Gastrocnemius medialis (tissue), 4 donors: ENCODE results near the gene RPS23. TPM values are rescaled to one million over a fixed set of nuclear protein-coding genes. Genes with fewer than 3 reads are reported as not detected.
A peak's percentile ranks its signal among the peaks of the same experiment; 100 is the strongest.

Experiments
- ATAC-seq, 2 donors: fragments of 150-250 bp; one replicate each; pipeline ENCODE4 v1.9.1; 2016
- DNase-seq, 2 donors: peaks; one replicate each; pipeline ENCODE4 v3.0.0-alpha.2; 2019
- H3K27ac ChIP-seq, 4 donors: fragments of 200-600 bp; sonication (generic); 1 replicate in 1 of 4; 2 replicates in 3 of 4; pipeline ENCODE4 v1.5.1; 2016 to 2018; ENCODE audit warnings: mild to moderate bottlenecking in 2 of 4, moderate library complexity in 1 of 4
- H3K27me3 ChIP-seq, 3 donors: fragments of 200-600 bp; sonication (generic) in 2 of 3; 1 replicate in 1 of 3; 2 replicates in 2 of 3; pipeline versions ENCODE4 v1.5.1 to v1.6.0; 2016 to 2019; ENCODE audit warnings: mild to moderate bottlenecking in 1 of 3, moderate library complexity in 1 of 3
- H3K36me3 ChIP-seq, 2 donors: fragments of 200-600 bp; sonication (generic) in 1 of 2; one replicate each; pipeline ENCODE4 v1.5.1; 2017 to 2018
- H3K4me1 ChIP-seq, 2 donors: fragments of 200-600 bp; sonication (generic) in 1 of 2; one replicate each; pipeline ENCODE4 v1.5.1; 2016 to 2017; ENCODE audit warnings: mild to moderate bottlenecking in 2 of 2
- H3K4me3 ChIP-seq, 4 donors: fragments of 200-600 bp; sonication (generic) in 3 of 4; 1 replicate in 1 of 4; 2 replicates in 3 of 4; pipeline ENCODE4 v1.5.1; 2016 to 2019; ENCODE audit warnings: mild to moderate bottlenecking in 2 of 4
- H3K9me3 ChIP-seq, 3 donors: fragments of 200-600 bp; sonication (generic) in 2 of 3; 1 replicate in 1 of 3; 2 replicates in 2 of 3; pipeline ENCODE4 v1.5.1; 2016 to 2019
- CTCF ChIP-seq, 5 experiments: fragments of 450-650 bp in 3 of 5; fragments of 200-600 bp in 2 of 5; sonication (generic) in 2 of 5; IDR thresholded peaks in 4 of 5; conservative IDR thresholded peaks in 1 of 5; 1 replicate in 4 of 5; 2 replicates in 1 of 5; pipeline ENCODE4 v1.5.1; 2016 to 2019; ENCODE audit warnings: antibody characterized with exemption in 5 of 5, mild to moderate bottlenecking in 3 of 5, moderate library complexity in 3 of 5
- POLR2A ChIP-seq, 2 donors: fragments of 450-650 bp; IDR thresholded peaks; one replicate each; pipeline ENCODE4 v1.6.1; 2017; ENCODE audit warnings: antibody characterized with exemption in 2 of 2, mild to moderate bottlenecking in 2 of 2, moderate library complexity in 2 of 2
- in situ Hi-C, 4 donors: fragments of 200-750 bp; cut with MboI; loops; one replicate each; pipeline versions ENCODE4 v1.15.0 to v1.8.0; 2017; ENCODE audit warnings: low sequenced_read_pairs in 4 of 4
- intact Hi-C: fragments of 100-400 bp; cut with DNase I; formaldehyde crosslinking; loops from one replicate; pipeline ENCODE4 v1.15.1; 2023; ENCODE audit warnings: low total_unique reads
- total RNA-seq, 4 donors: library from RNA; depleted of rRNA; stranded (reverse); fragments of >200 nt; gene quantifications; one replicate each; pipeline versions ENCODE4 v1.1.0 to v1.2.3, GENCODE V29; 2016

Gene RPS23
- total RNA-seq, 4 donors from 2014 or later, result 3,129 to 4,184 (median 3,721) TPM

- no peak for ATAC-seq
- no peaks in the 10 kb centered on the region for H3K27me3 ChIP-seq
- H3K4me3 ChIP-seq, result no peak overlapping the region
- in situ Hi-C loops, result no loop called here
- no peaks in the 10 kb centered on the region for H3K9me3 ChIP-seq
- peaks cover 0 to 3% of the 10 kb centered on the region in 2 donors for H3K4me1 ChIP-seq
- H3K36me3 ChIP-seq, result peaks cover 0 to 4% of the 10 kb centered on the region in 2 donors
- DNase-seq, result no peak
- intact Hi-C loops, result no loop called here
- no peak overlapping the region for H3K27ac ChIP-seq
- TF ChIP-seq POLR2A (IDR thresholded peaks at IDR 0.05), result no peak
- no peak for TF ChIP-seq CTCF (IDR thresholded peaks at IDR 0.05 in 4 of 5, conservative IDR thresholded peaks at IDR 0.05 in 1 of 5)
Observed at GRCh38 chr5:82244854-82245635, 33.1 kb downstream of the RPS23 start.

- H3K9me3 ChIP-seq, result no peaks in the 10 kb centered on the region
- peak in 1 of 2 donors; percentile 30 for ATAC-seq
- intact Hi-C loops, result no loop called here
- no peak overlapping the region for H3K4me3 ChIP-seq
- no peaks in the 10 kb centered on the region for H3K27me3 ChIP-seq
- peaks cover 0 to 3% of the 10 kb centered on the region in 2 donors for H3K4me1 ChIP-seq
- H3K36me3 ChIP-seq, result peaks cover 0 to 4% of the 10 kb centered on the region in 2 donors
- TF ChIP-seq POLR2A (IDR thresholded peaks at IDR 0.05) (no peak), CTCF (IDR thresholded peaks at IDR 0.05 in 4 of 5, conservative IDR thresholded peaks at IDR 0.05 in 1 of 5) (no peak)
- no peak for DNase-seq
- no peak overlapping the region for H3K27ac ChIP-seq
- in situ Hi-C loops, result no loop called here
Observed at GRCh38 chr5:82244151-82244550, 34.0 kb downstream of the RPS23 start.

GRCh38 chr5:82234885-82235284, 43.3 kb downstream of the RPS23 start:
- intact Hi-C loops, result no loop called here
- Histone ChIP-seq H3K27me3 (no peaks in the 10 kb centered on the region), H3K36me3 (no peaks in the 10 kb centered on the region), H3K9me3 (no peaks in the 10 kb centered on the region), H3K4me3 (no peak overlapping the region), H3K4me1 (no peaks in the 10 kb centered on the region), H3K27ac (no peak overlapping the region)
- TF ChIP-seq CTCF (IDR thresholded peaks at IDR 0.05 in 4 of 5, conservative IDR thresholded peaks at IDR 0.05 in 1 of 5) (no peak), POLR2A (IDR thresholded peaks at IDR 0.05) (no peak)
- DNase-seq (no peak), ATAC-seq (no peak)
- in situ Hi-C loops, result no loop called here

DNA sequence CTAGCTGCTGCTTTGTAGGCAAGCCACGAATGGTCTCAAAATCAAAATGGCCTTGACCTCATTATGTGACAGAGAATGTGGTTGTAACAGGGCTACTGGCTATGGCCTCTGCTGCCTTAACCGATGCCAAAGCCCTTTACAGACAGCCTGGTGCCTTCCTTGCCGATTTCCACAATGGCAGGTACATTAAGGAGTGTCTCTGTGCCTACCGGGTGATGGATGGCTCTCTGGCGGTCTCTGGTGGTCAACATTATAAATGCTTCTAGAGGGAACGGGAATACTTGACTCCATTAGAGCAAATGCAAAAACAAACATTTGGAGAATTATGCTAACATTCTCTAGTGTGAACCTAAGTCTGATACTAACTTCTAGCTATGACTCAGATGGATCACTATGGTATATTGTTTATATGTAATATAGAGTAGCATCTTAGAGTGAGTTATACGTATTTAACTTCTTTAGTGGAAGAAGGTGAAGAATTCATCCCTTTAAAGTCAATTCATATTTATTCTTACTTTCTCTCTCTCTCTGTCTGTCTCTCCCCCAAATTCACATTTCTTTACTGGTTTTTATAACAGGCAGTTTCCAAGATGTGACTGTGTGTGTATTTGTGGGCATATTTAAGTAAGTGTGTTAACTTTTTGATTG, 52.5 kb downstream of the RPS23 start:
- no peaks in the 10 kb centered on the region for H3K4me1 ChIP-seq
- H3K27ac ChIP-seq, result no peak overlapping the region
- intact Hi-C loops (loop anchor here (1.0 to 5.0 kb wide), 3 partner anchors 51 to 800 kb away; no protein-coding TSS in a partner anchor), in situ Hi-C loops (loop anchor here in 1 of 4 donors (10.0 kb wide), 1 partner anchor 721 kb away; no protein-coding TSS in a partner anchor)
- DNase-seq, result peak; percentile 33 to 50
- H3K27me3 ChIP-seq, result no peaks in the 10 kb centered on the region
- H3K4me3 ChIP-seq, result no peak overlapping the region
- no peaks in the 10 kb centered on the region for H3K9me3 ChIP-seq
- peak; percentile 70 to 86 (median 82) for TF ChIP-seq CTCF (IDR thresholded peaks at IDR 0.05 in 4 of 5, conservative IDR thresholded peaks at IDR 0.05 in 1 of 5)
- no peak for TF ChIP-seq POLR2A (IDR thresholded peaks at IDR 0.05)
- ATAC-seq, result peak; percentile 67 to 95
- no peaks in the 10 kb centered on the region for H3K36me3 ChIP-seq
